B cell (primary cell): Measurements from ENCODE around the gene SLC39A3. TPM values are rescaled to one million over a fixed set of nuclear protein-coding genes. Genes with fewer than 3 reads are reported as not detected.

ENCODE experiments used
- ATAC-seq: fragments of 200-7000 bp; cut with Tn5 transposase; one replicate; pipeline ENCODE4 v1.10.0; 2021; ENCODE audit warnings: low read depth, mild to moderate bottlenecking, moderate number of reproducible peaks, moderate library complexity
- CTCF ChIA-PET: fragments of 350-600 bp; sonication (Branson Sonifier 250); formaldehyde crosslinking; loops from one replicate; lab custom pipeline; 2021; ENCODE audit warnings: antibody characterized with exemption, inconsistent platforms; lab: Charles Lee
- POLR2A ChIA-PET: fragments of 350-600 bp; sonication (Branson Sonifier 250); formaldehyde crosslinking; loops from one replicate; lab custom pipeline; 2021; ENCODE audit warnings: antibody characterized with exemption; lab: Charles Lee
- DNase-seq: peaks from one replicate; pipeline ENCODE4 v3.0.0; 2013
- H2AFZ ChIP-seq: 2 replicates; pipeline ENCODE4 v1.6.1; 2012; ENCODE audit warnings: mild to moderate bottlenecking, low read depth, low read length; ENCODE audit not compliant: insufficient read depth, poor library complexity, severe bottlenecking
- H3K27ac ChIP-seq, 2 donors: 1 replicate in 1 of 2; 2 replicates in 1 of 2; pipeline ENCODE4 v1.5.1; 2012 to 2013; ENCODE audit warnings: low read length in 2 of 2, mild to moderate bottlenecking in 2 of 2, moderate library complexity in 1 of 2
- H3K27me3 ChIP-seq, 4 experiments: fragments of 200-600 bp in 1 of 4; sonication (generic) in 1 of 4; replicated peaks in 1 of 4; 1 replicate in 2 of 4; 2 replicates in 2 of 4; pipeline versions ENCODE4 v1.6.1 to v1.7.0; 2013 to 2016; ENCODE audit warnings: low read length in 3 of 4, mild to moderate bottlenecking in 2 of 4, mixed read lengths in 1 of 4, moderate library complexity in 1 of 4; ENCODE audit not compliant: insufficient read depth in 4 of 4, control insufficient read depth in 3 of 4; ENCODE audit errors: control extremely low read depth in 1 of 4
- H3K36me3 ChIP-seq, 2 experiments: replicated peaks in 1 of 2; 1 replicate in 1 of 2; 2 replicates in 1 of 2; pipeline versions ENCODE4 v1.6.1 to v1.7.1; 2013; ENCODE audit warnings: low read length in 1 of 2; ENCODE audit not compliant: insufficient read depth in 2 of 2, control insufficient read depth in 1 of 2; ENCODE audit errors: control extremely low read depth in 1 of 2, extremely low read depth in 1 of 2
- H3K4me1 ChIP-seq, 2 donors: fragments of 200-600 bp in 1 of 2; sonication (generic) in 1 of 2; 1 replicate in 1 of 2; 2 replicates in 1 of 2; pipeline versions ENCODE4 v1.5.1 to v1.6.1; 2013 to 2017; ENCODE audit warnings: low read length in 2 of 2; ENCODE audit not compliant: control insufficient read depth in 2 of 2, insufficient read depth in 2 of 2
- H3K4me2 ChIP-seq: replicated peaks from 2 replicates; pipeline ENCODE3; 2012; ENCODE audit warnings: mild to moderate bottlenecking, low read depth, low read length; ENCODE audit not compliant: poor library complexity, severe bottlenecking
- H3K4me3 ChIP-seq, 5 experiments: fragments of 200-600 bp in 1 of 5; sonication (generic) in 1 of 5; 1 replicate in 3 of 5; 2 replicates in 2 of 5; pipeline versions ENCODE4 v1.5.1 to v1.7.0; 2011 to 2016; ENCODE audit warnings: low read length in 4 of 5, mild to moderate bottlenecking in 4 of 5, low read depth in 2 of 5, control low read depth in 1 of 5, moderate library complexity in 1 of 5; ENCODE audit not compliant: insufficient read depth in 1 of 5; ENCODE audit errors: control extremely low read depth in 1 of 5, extremely low read depth in 1 of 5
- H3K79me2 ChIP-seq: fragments of 200-600 bp; sonication (generic); one replicate; pipeline ENCODE4 v1.6.0; 2016; ENCODE audit warnings: low read length; ENCODE audit not compliant: control insufficient read depth, insufficient read depth
- H3K9ac ChIP-seq: fragments of 200-600 bp; sonication (generic); 2 replicates; pipeline ENCODE4 v1.6.1; 2017; ENCODE audit warnings: mild to moderate bottlenecking, low read length, moderate library complexity
- H3K9me3 ChIP-seq, 3 donors: one replicate each; pipeline versions ENCODE4 v1.6.1 to v1.7.1; 2013; ENCODE audit warnings: low read length in 2 of 3; ENCODE audit not compliant: control insufficient read depth in 2 of 3, insufficient read depth in 1 of 3; ENCODE audit errors: control extremely low read depth in 1 of 3
- H4K20me1 ChIP-seq: 2 replicates; pipeline ENCODE4 v1.6.0; 2012; ENCODE audit warnings: mild to moderate bottlenecking, low read length; ENCODE audit not compliant: insufficient read depth, control insufficient read depth, poor library complexity, severe bottlenecking
- H3K27ac Mint-ChIP-seq: one replicate; pipeline ENCODE4 v1.8.0; 2021; ENCODE audit warnings: mixed read lengths
- H3K27me3 Mint-ChIP-seq: one replicate; pipeline ENCODE4 v1.8.0; 2021; ENCODE audit warnings: mixed read lengths
- H3K4me1 Mint-ChIP-seq: one replicate; pipeline ENCODE4 v1.8.0; 2021; ENCODE audit warnings: mixed read lengths
- H3K4me3 Mint-ChIP-seq: one replicate; pipeline ENCODE4 v1.8.0; 2021; ENCODE audit warnings: mixed read lengths
- H3K9me3 Mint-ChIP-seq: one replicate; pipeline ENCODE4 v1.8.0; 2022; ENCODE audit warnings: mixed read lengths; ENCODE audit not compliant: insufficient read depth
- EZH2 ChIP-seq: IDR thresholded peaks from 2 replicates; pipeline ENCODE4 v1.6.1; 2012; ENCODE audit warnings: borderline replicate concordance, low read depth, mild to moderate bottlenecking, moderate library complexity, low read length; ENCODE audit not compliant: insufficient read depth, poor library complexity, severe bottlenecking
- whole genome bisulfite sequencing: methylation state at CpG from one replicate; pipeline ENCODE4 v1.1.5; 2013; ENCODE audit warnings: missing lambda C conversion rate; ENCODE audit not compliant: insufficient coverage; 5-methylcytosine and 5-hydroxymethylcytosine counted together
- intact Hi-C: fragments of 100-400 bp; cut with micrococcal nuclease; formaldehyde crosslinking; loops from one replicate; pipeline ENCODE4 v1.10.0; 2022
- polyA plus RNA-seq: library from polyadenylated mRNA; depleted of rRNA; stranded (reverse); fragments of >200 nt; gene quantifications from 2 replicates; pipeline ENCODE4 v1.2.3, GENCODE V29; 2012
- total RNA-seq, 2 donors: library from RNA; stranded (reverse); fragments of 120-200 nt in 1 of 2; gene quantifications; 1 replicate in 1 of 2; 2 replicates in 1 of 2; pipeline versions ENCODE4 v1.2.3 to v1.2.4, GENCODE V29; 2013 to 2022
- TF ChIP-seq, protein P1 (sequence below): fragments of 200-600 bp; IDR thresholded peaks from one replicate; pipeline ENCODE4 v1.8.0; 2022; ENCODE audit warnings: antibody characterized with exemption, mild to moderate bottlenecking

SLC39A3 gene
- total and polyA plus RNA-seq, 2 donors (not counting 1 experiment from before 2014, with no cell fraction given), result 36.4 to 37.6 TPM

DNA sequence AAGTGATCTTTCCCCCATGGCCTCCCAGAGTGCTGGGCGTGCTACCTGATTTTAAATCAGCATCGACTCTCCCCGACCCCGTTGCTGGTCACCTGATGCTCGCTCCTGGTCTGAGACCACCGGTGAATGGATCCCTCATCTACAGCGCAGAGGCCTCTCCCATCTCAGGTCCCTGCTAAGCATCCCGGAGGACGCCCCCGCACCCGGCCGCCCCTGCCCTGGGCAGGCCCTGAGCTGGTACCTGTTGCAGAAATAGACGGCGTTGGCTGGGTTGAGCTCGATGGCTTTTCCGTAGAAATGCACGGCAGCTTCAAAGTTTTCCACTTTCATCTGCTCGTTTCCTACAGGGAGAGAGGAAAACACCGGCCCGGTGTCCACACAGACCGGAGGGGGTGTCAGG is 25.1 kb upstream of the SLC39A3 start:
- no peak overlapping the region for H2AFZ ChIP-seq
- peaks cover 30% of the 10 kb centered on the region for H4K20me1 ChIP-seq
- peaks cover 22% of the 10 kb centered on the region for H3K79me2 ChIP-seq
- TF ChIP-seq, protein P1, sequence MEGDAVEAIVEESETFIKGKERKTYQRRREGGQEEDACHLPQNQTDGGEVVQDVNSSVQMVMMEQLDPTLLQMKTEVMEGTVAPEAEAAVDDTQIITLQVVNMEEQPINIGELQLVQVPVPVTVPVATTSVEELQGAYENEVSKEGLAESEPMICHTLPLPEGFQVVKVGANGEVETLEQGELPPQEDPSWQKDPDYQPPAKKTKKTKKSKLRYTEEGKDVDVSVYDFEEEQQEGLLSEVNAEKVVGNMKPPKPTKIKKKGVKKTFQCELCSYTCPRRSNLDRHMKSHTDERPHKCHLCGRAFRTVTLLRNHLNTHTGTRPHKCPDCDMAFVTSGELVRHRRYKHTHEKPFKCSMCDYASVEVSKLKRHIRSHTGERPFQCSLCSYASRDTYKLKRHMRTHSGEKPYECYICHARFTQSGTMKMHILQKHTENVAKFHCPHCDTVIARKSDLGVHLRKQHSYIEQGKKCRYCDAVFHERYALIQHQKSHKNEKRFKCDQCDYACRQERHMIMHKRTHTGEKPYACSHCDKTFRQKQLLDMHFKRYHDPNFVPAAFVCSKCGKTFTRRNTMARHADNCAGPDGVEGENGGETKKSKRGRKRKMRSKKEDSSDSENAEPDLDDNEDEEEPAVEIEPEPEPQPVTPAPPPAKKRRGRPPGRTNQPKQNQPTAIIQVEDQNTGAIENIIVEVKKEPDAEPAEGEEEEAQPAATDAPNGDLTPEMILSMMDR, result no peak
- no peak for TF ChIP-seq EZH2
- H3K36me3 ChIP-seq, result peaks cover 0 to 71% of the 10 kb centered on the region in 2 experiments
- no peak for DNase-seq
- H3K4me1 Mint-ChIP-seq, result no peaks in the 10 kb centered on the region
- H3K4me2 ChIP-seq, result no peak overlapping the region
- 97% methylated on average over 18 of the region's 21 CpGs for WGBS
- no peaks in the 10 kb centered on the region for H3K27me3 ChIP-seq
- intact Hi-C loops, result no loop called here
- no peak overlapping the region for H3K4me3 Mint-ChIP-seq
- no peaks in the 10 kb centered on the region for H3K9me3 ChIP-seq
- peaks cover 0 to under 1% of the 10 kb centered on the region in 2 donors for H3K4me1 ChIP-seq
- no peaks in the 10 kb centered on the region for H3K9me3 Mint-ChIP-seq
- H3K4me3 ChIP-seq, result no peak overlapping the region
- no peak for ATAC-seq
- no peaks in the 10 kb centered on the region for H3K27me3 Mint-ChIP-seq
- CTCF ChIA-PET, result interaction anchor here (0.6 to 1.1 kb wide), 2 partner anchors 16 to 326 kb away, joined by 4 read pairs; no protein-coding TSS in a partner anchor
- no peak overlapping the region for H3K27ac Mint-ChIP-seq
- POLR2A ChIA-PET, result no interaction called here
- H3K27ac ChIP-seq, result no peak overlapping the region
- no peak overlapping the region for H3K9ac ChIP-seq

DNA sequence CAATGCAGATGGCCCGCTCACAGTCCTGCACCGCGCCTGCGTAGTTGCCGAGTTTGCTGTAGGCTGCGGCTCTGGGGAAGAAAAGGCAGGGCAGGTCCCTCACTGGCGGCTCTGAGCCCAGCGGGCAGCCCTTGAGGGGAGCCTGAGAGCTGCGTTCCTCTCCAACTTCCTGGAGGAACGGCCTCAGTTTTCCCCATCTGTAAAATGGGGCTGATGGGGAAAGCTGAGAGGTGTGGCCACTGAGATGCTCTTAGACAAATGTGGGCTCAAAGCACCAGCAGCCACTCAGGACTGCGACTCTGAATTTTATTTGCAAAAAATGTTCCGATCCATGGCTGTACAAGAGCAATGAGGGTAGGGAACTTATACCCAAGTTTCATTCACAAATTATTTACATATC is 23.9 kb upstream of the SLC39A3 start:
- H3K4me1 ChIP-seq, result no peaks in the 10 kb centered on the region
- no peaks in the 10 kb centered on the region for H3K27me3 ChIP-seq
- H3K4me2 ChIP-seq, result no peak overlapping the region
- Mint-ChIP-seq H3K4me1 (no peaks in the 10 kb centered on the region), H3K27ac (no peak overlapping the region), H3K4me3 (no peak overlapping the region), H3K27me3 (no peaks in the 10 kb centered on the region), H3K9me3 (no peaks in the 10 kb centered on the region)
- H3K36me3 ChIP-seq, result peaks cover under 1 to 69% of the 10 kb centered on the region in 2 experiments
- intact Hi-C loops, result no loop called here
- no peak for ATAC-seq
- H2AFZ ChIP-seq, result no peak overlapping the region
- TF ChIP-seq EZH2, result no peak
- H3K27ac ChIP-seq, result no peak overlapping the region
- WGBS, result 100% methylated on average over 11 of the region's 12 CpGs
- no peaks in the 10 kb centered on the region for H3K9me3 ChIP-seq
- no peak overlapping the region for H3K4me3 ChIP-seq
- peaks cover 10% of the 10 kb centered on the region for H3K79me2 ChIP-seq
- ChIA-PET CTCF (interaction anchor here (1.3 kb wide), 1 partner anchor 115 kb away, joined by 7 read pairs; no protein-coding TSS in a partner anchor), POLR2A (no interaction called here)
- H4K20me1 ChIP-seq, result peaks cover 18% of the 10 kb centered on the region
- DNase-seq, result no peak
- H3K9ac ChIP-seq, result no peak overlapping the region
